ENCODE results near the gene SSBP2. TPM values are rescaled to one million over a fixed set of nuclear protein-coding genes. Genes with fewer than 3 reads are reported as not detected.
"Not testable (repeated sequence)": the region's sequence is repeated elsewhere in the genome, so short reads cannot be mapped to it uniquely, and the experiment has no call there.

The SSBP2 gene
- polyA plus RNA-seq, 1 donor: 63.5 TPM

DNA sequence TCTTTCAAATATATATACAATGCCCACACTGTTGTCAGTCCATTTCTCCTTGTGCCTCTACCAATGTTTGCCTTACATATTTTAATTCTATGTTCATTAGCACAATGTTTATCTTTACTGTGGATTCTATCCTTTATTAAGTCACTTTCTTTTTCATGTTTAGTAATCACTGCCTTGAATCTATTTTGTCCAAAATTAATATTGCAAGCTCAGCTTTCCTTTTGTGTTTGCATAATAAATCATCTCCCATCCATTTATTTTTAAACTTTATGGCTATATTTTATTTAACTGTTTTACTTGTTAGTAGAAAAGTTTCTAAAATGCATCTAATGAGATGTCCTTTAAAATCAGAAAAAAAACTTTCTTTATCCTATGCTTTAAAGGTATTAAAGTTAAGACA lies 230.1 kb downstream of the SSBP2 start:
- DNase-seq: no peak

DNA sequence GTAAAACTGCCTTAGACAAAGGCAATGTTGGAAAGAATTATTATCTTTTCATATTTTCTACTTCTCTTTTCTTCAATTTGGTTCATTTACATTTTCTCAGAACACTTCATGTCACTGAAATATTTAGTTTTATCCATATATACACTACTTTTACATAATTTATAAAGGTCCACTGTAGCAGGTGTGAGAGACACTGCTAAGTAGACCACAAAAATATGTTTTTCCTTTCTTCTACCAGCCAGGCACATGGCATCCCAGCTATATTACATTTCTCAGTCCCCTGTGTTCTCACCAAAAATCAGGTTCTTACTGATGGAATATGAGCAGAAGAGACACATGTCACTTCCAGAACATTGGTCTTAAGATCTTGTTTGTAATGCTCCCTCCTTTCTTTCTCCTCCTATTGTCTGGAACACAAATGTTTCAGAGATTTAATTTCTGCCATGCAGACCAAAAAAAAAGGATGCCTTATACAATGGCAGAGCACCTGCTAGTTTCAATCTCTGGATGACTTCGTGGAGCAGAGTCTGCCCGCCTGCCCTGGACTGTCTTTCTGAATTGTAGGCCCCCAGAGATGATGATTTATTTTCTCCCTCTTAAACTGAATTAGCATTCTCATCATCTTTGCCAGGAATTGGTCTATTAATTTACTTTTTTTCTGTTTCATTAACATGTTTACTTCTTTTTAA lies 231.5 kb downstream of the SSBP2 start:
- DNase-seq: no peak

DNA sequence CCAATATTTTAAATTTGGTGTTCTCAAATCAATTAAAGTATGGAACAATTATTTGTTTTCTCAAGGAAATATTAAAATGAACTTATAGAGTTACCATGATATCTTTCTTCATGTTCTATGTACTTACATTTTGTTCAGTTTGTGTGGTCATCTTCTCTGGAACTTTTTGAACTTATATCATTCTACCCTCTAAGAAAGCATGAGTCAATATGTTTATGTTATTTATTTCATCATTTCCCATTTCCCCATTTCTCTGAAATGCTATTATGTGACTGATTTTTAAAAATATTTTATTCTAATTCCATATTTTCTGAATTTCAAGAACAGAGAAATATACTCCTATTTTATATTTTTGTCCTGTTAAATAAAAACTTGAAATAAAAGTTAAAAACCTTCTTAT lies 233.4 kb downstream of the SSBP2 start:
- DNase-seq: no peak

GRCh38 chr5:81516091-81516490 lies 234.8 kb downstream of the SSBP2 start:
- DNase-seq: no peak

DNA sequence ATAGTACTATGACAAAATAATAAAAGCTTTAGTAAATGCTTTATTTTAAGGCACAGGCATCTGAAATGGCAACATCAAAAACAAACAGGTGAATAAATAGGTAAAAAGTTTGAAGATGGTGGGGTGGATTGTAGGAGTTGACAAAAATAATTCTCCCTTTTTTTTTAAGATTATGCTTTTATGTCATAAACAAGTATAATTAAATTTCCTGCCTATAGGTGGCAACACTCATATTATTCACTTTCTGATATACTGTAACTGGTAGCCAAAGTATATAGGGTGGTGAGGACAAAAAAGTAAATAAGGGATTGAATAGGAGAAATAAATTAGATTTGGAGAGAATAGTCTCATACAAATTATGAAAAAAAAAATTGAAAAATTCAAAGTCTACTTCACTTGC lies 236.9 kb downstream of the SSBP2 start:
- DNase-seq: no peak

DNA sequence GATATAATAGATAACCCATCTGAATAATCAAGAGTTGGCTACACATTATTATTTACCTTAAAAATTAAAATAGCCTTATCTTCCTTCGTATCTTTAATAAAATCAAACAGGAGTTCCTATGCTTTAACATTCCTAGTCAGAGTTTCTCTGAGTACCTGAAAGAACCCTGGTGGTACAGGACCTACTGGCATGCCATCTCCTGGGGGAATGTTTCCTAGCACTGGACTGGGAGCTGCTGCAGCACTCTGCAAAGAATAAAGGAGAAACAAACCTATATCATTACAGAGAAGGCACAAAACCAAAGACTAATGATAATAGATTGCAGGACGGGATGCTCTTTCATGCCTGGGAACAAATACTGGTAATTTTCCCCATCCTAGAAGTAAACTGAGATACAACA lies 237.4 kb downstream of the SSBP2 start:
- no peak for DNase-seq

- peak; percentile 79 for DNase-seq
Measured at GRCh38 chr5:81506900-81507588, 243.9 kb downstream of the SSBP2 start.

DNA sequence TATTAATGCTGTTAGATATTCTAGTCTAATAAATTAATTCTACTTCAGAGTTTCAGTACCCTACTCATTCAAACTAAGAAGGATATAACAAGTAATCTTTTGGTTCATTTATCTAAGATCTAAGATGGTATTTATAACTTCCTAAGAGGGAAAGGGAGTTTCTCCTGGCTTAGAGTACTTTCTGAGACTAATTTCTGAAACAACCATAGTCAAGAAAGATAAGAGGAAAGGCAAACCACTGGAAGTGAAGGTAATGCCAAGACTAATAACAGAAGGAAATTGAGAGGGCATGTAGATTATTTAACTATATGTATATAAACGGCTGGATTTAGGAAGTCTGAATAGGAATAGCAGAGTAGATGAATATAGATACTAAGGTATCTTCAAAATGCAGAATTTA lies 244.5 kb downstream of the SSBP2 start:
- no peak for DNase-seq

DNA sequence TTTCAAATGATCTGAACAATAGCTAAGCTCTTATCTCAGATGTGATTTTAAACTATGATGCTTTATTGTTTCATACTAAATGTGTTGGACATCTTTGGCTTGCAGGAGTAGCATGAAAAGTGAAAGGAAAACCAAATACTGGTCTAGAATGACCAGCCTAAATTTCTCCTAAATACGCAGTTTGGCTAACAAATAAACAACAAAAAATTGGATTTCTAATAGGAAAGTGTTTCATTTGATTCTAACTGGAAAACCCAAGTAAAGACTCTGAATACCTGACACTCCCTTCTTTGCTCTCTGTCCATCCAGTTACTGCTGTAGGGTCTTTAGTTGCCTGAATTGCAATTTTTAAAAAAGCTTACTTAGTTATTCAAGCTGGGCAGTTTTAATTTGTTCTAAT lies 245.2 kb downstream of the SSBP2 start:
- no peak for DNase-seq

GRCh38 chr5:81503602-81504001 lies 247.3 kb downstream of the SSBP2 start:
- not testable (repeated sequence) for DNase-seq

- peak; percentile 23 for DNase-seq
Measured at GRCh38 chr5:81495286-81495685, 255.6 kb downstream of the SSBP2 start.

DNA sequence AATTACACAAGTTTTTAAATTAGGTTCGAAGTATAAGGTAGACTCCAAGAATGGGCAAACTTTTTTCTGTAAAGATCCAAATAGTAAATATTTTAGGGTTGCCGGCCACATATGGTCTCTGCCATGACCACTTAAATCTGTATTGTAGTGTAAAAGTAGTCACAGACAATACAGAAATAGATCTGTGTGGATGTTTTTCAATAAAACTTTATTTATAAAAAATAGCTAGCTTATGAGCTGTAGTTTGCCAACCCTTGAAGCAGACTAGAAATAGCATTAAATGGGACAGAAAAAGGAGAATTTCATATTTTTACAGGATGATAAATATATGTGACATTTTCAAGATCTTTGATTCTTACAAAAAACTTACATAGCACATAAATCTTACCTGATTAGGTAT lies 262.0 kb downstream of the SSBP2 start:
- DNase-seq: no peak

DNA sequence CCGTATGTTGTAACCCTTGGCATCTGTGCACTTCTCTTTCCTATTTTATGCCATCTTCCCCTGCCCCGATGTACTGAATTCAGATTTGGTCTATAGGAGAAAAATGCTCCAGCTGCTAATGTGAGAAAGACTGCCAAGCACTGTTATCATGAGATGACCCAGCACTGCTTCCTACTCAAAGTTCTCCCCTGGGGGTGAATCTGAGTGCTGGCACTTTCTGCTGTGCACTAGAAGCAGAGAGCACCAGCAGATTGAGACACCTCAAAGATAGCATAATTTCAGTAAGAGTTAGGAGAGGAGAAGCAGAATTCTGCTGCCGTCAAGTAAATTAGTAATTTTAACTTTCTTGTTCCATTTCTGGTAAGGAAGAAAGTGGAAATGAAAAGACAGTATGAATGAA lies 264.2 kb downstream of the SSBP2 start:
- no peak for DNase-seq

DNA sequence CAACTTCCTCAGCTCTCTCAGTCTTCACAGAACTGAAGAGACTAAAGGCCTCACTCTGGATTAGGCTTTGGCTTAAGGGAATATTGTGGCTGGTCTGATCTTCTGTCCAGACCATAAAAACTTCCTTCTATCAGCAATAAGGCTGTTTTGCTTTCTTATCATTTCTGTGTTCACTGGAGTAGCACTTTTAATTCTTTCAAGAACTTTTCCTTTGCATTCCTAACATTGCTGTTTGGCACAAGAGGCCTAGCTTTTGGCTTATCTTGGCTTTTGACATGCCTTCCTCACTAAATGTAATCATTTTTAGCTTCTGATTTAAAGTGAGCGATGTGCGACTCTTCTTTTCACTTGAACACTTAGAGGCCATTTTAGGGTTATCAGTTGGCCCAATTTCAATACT lies 268.3 kb downstream of the SSBP2 start:
- DNase-seq: no peak

DNA sequence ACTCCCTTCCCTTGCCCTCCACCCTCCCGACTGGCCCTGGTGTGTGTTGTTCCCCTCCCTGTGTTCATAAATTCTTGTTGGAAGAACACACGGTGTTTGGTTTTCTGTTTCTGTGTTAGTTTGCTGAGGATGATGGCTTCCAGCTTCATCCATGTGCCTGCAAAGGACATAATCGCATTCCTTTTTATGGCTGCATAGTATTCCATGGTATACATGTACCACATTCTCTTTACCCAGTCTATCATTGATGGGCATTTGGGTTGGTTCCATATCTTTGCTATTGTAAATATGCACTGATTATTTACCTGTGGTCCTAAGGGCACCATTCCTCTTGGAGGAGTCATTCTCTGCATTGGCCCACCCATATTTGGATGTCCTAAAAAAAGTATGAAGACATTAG lies 277.5 kb downstream of the SSBP2 start:
- DNase-seq: not testable (repeated sequence)

DNA sequence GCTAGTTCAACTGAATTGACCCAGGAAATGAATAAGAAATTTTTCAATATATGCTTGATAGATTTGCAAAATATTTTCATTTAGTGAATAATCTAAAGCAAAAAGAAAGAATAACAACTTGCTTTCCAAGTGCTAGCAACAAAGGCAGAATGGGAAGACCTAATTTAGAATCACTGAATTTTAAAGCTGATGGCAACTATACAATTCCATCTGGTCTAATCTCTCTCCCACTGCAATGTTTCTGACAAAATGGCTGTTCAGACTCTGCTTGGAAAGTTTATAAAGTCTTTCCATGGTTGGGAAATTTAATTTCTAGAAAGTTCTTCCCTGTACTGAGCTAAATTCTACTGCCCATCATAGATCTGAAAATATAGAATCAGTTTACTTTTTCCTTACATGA lies 281.2 kb downstream of the SSBP2 start:
- no peak for DNase-seq

DNA sequence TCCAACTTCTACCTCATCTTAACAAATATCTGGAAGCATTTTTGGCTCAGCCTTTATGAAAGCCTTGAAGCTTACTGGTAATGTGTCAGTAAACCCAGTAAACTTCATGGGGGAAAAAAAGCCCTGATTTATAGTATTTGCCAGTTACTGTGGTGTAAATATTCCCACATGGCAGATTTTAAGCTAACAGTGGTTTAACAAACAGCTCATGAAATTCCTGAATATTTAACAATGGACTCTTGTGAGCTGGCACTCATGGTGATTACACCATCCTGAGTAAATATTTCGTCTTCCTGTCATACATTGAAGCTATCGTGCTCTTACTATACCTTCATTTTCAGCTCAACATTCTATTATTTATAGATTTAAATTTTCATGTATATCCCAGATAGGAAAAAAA lies 300.0 kb downstream of the SSBP2 start:
- DNase-seq: no peak

- no peak for DNase-seq
Measured at GRCh38 chr5:81435023-81435422, 315.9 kb downstream of the SSBP2 start.

- DNase-seq: no peak
Measured at GRCh38 chr5:81429985-81430384, 320.9 kb downstream of the SSBP2 start.

DNA sequence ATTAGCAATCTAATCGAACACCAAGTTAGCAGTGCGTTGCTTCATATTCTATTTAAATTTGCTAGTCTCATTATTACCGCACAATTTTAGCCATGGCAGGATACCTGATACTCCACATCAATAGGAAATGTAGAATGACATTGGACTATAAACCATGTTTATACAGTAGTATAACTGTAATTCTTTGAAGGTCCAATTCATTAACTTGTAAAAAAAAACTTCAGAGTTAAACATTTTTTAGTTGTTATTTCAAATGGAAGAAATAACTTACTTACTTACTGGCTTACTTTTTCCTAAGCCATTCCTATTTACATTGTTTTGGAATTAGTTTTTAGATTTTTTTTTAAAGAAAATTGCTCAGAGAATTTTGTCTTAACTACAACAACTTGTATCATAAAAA lies 321.5 kb downstream of the SSBP2 start:
- no peak for DNase-seq

DNA sequence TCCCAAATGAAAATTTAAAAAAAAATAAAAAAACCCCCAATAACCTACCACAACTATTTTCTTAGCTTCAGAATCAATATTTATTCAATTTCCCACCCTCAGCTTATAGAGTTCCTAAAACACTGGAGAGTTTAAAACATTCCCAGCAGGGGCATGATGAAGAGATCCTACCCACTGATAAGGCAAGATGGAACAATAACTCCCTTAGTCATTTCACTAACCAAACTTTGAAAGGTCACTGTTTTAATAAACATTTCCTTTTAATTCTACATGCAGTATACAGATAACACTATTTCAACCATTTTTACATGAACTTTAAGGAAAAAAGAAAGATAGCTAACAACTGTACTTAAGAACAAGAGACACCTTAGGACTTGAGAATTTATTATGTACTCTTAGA lies 322.0 kb downstream of the SSBP2 start:
- no peak for DNase-seq

GRCh38 chr5:81428446-81428845 lies 322.5 kb downstream of the SSBP2 start:
- no peak for DNase-seq

DNA sequence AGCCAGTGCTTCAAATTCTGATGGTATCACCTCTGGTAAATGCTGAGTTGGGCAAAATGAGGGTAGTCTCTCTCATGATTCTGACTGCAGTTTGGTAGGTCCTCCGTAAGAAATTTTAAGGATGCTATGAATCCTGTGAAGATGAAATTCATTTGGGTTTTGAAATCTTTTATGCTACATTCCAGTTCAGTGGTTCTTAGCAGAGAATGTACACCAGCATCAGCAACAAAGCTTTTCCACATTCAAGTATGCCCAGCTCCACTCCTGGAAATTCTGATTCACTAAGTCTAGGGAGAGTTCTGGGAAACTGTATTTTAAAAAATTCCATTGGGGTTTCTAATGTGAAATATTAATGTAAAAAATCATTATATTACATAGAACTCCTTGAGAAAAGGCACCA lies 323.3 kb downstream of the SSBP2 start:
- no peak for DNase-seq

GRCh38 chr5:81426359-81427030 lies 324.4 kb downstream of the SSBP2 start:
- DNase-seq: no peak
